Lung (tissue), 12 donors: ENCODE measurements around the gene DNAJC2. TPM values are rescaled to one million over a fixed set of nuclear protein-coding genes. Genes with fewer than 3 reads are reported as not detected.

Experiments
- ATAC-seq: fragments of 200-7000 bp; cut with Tn5 transposase; one replicate; pipeline ENCODE4 v1.9.1; 2020; ENCODE audit warnings: moderate number of reproducible peaks; ENCODE audit not compliant: insufficient read depth, low FRiP score
- DNase-seq, 3 donors: peaks; one replicate each; pipeline ENCODE4 v3.0.0-alpha.2; 2013 to 2017
- H3K27ac ChIP-seq, 2 donors: one replicate each; pipeline ENCODE4 v1.5.1; 2013; ENCODE audit warnings: mild to moderate bottlenecking in 2 of 2, moderate library complexity in 2 of 2, control low read depth in 1 of 2, inconsistent platforms in 1 of 2, low read depth in 1 of 2, low read length in 1 of 2
- H3K27me3 ChIP-seq, 3 donors: one replicate each; pipeline ENCODE4 v1.5.1; 2013; ENCODE audit warnings: low read length in 2 of 3; ENCODE audit not compliant: control insufficient read depth in 3 of 3, insufficient read depth in 3 of 3
- H3K36me3 ChIP-seq, 4 donors: one replicate each; pipeline ENCODE4 v1.5.1; 2013; ENCODE audit warnings: low read length in 4 of 4, mild to moderate bottlenecking in 1 of 4, moderate library complexity in 1 of 4; ENCODE audit not compliant: control insufficient read depth in 4 of 4, insufficient read depth in 4 of 4
- H3K4me1 ChIP-seq, 5 donors: one replicate each; pipeline ENCODE4 v1.5.1; 2013; ENCODE audit warnings: low read length in 5 of 5, mild to moderate bottlenecking in 2 of 5, moderate library complexity in 1 of 5; ENCODE audit not compliant: control insufficient read depth in 5 of 5, insufficient read depth in 5 of 5
- H3K4me3 ChIP-seq: one replicate; pipeline ENCODE4 v1.5.1; 2013; ENCODE audit warnings: mild to moderate bottlenecking, control low read depth, moderate library complexity
- H3K9ac ChIP-seq, 2 donors: one replicate each; pipeline ENCODE4 v1.5.1; 2013; ENCODE audit warnings: low read length in 2 of 2, control low read depth in 1 of 2; ENCODE audit not compliant: insufficient read depth in 1 of 2
- H3K9me3 ChIP-seq, 4 donors: one replicate each; pipeline ENCODE4 v1.5.1; 2013; ENCODE audit warnings: low read length in 3 of 4, mild to moderate bottlenecking in 1 of 4, moderate library complexity in 1 of 4; ENCODE audit not compliant: control insufficient read depth in 4 of 4, insufficient read depth in 3 of 4
- WGBS, 2 donors: extraction: QIAGEN DNeasy Blood & Tissue Kit; methylation state at CpG; one replicate each; pipeline ENCODE4 v1.1.7; 2013; 5-methylcytosine and 5-hydroxymethylcytosine counted together
- polyA plus RNA-seq, 2 donors: library from polyadenylated mRNA; stranded (reverse); fragments of 200-250 nt; gene quantifications; one replicate each; pipeline ENCODE4 v1.2.1, GENCODE V29; 2013
- total RNA-seq, 2 donors: library from RNA; depleted of rRNA in 1 of 2; stranded (reverse); fragments of >200 nt in 1 of 2; gene quantifications; one replicate each; pipeline ENCODE4 v1.2.1, GENCODE V29; 2014 to 2021
- TF ChIP-seq, protein P1 (sequence below): IDR thresholded peaks from 2 replicates; pipeline ENCODE4 v1.5.1; 2012; ENCODE audit warnings: mild to moderate bottlenecking; ENCODE audit errors: control extremely low read depth, extremely low read depth
- donor health status: control.
- donor health status: control.
- donor health status: Bipolar disorder and iron deficiency.
- donor health status: healthy.
- donor health status: DM: yes; HTN: yes; CAD: no.

Gene DNAJC2
- total and polyA plus RNA-seq, 4 donors: 17.9 to 27.7 (median 20.0) TPM

DNA sequence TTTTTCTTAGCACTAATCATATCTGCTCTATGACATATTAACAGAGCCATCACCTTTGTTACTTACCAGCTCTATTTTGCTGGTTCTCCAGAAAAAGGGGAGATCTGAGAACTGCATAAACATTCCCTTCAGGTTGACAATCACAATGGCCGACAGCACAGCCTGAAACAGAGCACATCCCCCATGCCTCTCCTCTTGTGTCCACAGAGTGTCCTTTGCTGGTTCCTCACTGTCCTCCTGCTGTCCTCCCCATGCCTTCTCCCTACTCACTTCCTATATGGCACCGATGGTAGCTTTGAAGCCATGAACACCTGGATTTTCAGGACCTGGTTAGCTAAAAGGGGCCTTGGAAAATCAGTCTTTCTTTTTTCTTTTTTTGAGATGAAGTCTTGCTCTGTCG lies 44.7 kb upstream of the DNAJC2 start:
- Histone ChIP-seq H3K9me3 (no peaks in the 10 kb centered on the region), H3K27ac (no peak overlapping the region), H3K9ac (no peak overlapping the region), H3K36me3 (no peaks in the 10 kb centered on the region), H3K27me3 (no peaks in the 10 kb centered on the region), H3K4me3 (no peak overlapping the region), H3K4me1 (no peaks in the 10 kb centered on the region)
- DNase-seq: no peak
- TF ChIP-seq, protein P1, sequence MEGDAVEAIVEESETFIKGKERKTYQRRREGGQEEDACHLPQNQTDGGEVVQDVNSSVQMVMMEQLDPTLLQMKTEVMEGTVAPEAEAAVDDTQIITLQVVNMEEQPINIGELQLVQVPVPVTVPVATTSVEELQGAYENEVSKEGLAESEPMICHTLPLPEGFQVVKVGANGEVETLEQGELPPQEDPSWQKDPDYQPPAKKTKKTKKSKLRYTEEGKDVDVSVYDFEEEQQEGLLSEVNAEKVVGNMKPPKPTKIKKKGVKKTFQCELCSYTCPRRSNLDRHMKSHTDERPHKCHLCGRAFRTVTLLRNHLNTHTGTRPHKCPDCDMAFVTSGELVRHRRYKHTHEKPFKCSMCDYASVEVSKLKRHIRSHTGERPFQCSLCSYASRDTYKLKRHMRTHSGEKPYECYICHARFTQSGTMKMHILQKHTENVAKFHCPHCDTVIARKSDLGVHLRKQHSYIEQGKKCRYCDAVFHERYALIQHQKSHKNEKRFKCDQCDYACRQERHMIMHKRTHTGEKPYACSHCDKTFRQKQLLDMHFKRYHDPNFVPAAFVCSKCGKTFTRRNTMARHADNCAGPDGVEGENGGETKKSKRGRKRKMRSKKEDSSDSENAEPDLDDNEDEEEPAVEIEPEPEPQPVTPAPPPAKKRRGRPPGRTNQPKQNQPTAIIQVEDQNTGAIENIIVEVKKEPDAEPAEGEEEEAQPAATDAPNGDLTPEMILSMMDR: no peak
- no peak for ATAC-seq
- 85 to 90% methylated on average over 3 of the region's 3 CpGs for WGBS, 2 donors

DNA sequence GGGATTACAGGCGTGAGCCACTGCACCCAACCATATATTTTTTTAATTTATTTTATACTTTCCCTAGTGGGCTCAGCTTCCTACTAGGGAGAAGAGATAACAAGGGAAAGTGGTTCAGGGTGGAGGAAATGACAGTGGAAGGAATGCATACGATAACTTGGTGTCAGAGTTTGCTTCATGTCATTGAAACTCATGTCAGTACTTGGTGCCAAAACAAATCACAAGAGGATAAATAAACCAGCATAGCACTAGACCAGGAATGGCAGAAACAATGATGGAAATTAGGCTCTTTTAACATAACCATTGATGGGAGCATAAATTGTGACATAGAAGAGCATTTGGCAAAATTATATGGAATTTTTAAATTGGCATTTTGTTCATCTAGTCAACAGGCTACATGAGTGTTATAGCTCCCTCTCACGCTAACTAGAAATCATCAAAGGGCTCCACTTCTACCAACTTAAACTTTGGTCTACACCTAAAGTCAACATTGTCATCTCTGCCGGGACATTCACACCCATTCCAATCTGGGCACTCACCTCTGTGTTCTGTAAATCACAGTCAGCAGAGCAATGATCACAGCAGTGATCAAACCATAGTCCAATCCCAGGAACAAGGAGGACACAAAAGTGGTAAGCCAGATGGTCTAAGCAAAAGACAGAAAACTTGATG lies 44.0 kb upstream of the DNAJC2 start:
- no peak for ATAC-seq
- WGBS, 2 donors: 68 to 86% methylated on average over 4 of the region's 4 CpGs

DNA sequence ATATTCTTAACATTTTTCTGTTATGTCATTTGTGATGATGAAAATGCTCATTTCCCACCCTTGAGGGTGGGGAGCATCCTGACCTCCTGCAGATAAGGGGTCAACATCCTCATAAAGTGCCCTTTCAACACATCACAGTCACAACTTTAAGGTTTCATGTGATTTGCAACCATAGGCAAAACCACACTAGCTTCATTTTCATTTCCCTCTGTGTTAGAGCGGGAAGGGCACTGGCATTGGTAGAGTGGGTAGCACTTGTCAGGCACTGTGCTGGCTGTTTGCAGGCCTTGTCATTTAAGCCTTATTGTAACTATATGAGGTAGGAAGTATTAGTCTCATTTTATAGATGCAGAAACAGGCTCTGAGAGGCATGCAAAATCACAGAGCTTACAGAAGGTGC lies 42.7 kb upstream of the DNAJC2 start:
- no peaks in the 10 kb centered on the region for H3K27me3 ChIP-seq
- H3K9ac ChIP-seq: no peak overlapping the region
- no peak overlapping the region for H3K4me3 ChIP-seq
- H3K27ac ChIP-seq: no peak overlapping the region
- TF ChIP-seq, protein P1: no peak
- no peaks in the 10 kb centered on the region for H3K36me3 ChIP-seq
- no peaks in the 10 kb centered on the region for H3K4me1 ChIP-seq
- no peaks in the 10 kb centered on the region for H3K9me3 ChIP-seq
- ATAC-seq (no peak), DNase-seq (no peak)
- WGBS, 2 donors: 68 to 74% methylated on average over 1 of the region's 1 CpG

More for the DNA sequence above, 44.0 kb upstream of the DNAJC2 start:
- TF ChIP-seq, protein P1: no peak
- Histone ChIP-seq H3K36me3 (no peaks in the 10 kb centered on the region), H3K27me3 (no peaks in the 10 kb centered on the region), H3K9me3 (no peaks in the 10 kb centered on the region), H3K9ac (no peak overlapping the region), H3K4me1 (no peaks in the 10 kb centered on the region), H3K27ac (no peak overlapping the region), H3K4me3 (no peak overlapping the region)
- DNase-seq: no peak

DNA sequence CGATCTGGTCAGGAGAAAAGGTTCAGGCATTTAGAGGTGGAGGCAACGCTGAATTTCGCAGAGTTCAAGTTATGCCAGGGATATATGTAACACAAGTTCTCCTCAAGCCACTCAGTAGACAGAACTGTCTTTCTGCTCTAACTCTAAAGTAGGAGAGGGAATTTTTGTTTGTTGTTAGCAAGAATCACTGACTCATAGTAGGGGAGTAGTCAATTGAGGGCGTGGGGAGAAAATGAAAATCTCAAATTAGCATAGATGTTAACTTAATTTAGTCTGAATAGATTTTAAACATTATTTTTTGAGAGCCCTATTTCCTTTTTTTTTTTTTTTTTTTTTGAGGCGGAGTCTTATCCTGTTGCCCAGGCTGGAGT lies 37.5 kb upstream of the DNAJC2 start:
- DNase-seq: no peak
- no peak for ATAC-seq
- Histone ChIP-seq H3K36me3 (no peaks in the 10 kb centered on the region), H3K4me1 (no peaks in the 10 kb centered on the region), H3K4me3 (no peak overlapping the region), H3K27ac (no peak overlapping the region), H3K9ac (no peak overlapping the region), H3K27me3 (peaks cover 0 to 3% (median 0%) of the 10 kb centered on the region in 3 donors), H3K9me3 (no peaks in the 10 kb centered on the region)
- 89 to 97% methylated on average over 5 of the region's 5 CpGs for WGBS, 2 donors
- TF ChIP-seq, protein P1: no peak
